Endothelial cell of umbilical vein (primary cell): Measurements from ENCODE around the gene SLC2A2. TPM values are rescaled to one million over a fixed set of nuclear protein-coding genes. Genes with fewer than 3 reads are reported as not detected.

ENCODE experiments used
- Bru-seq: library from RNA; stranded (reverse); fragments of 400-500 nt; gene quantifications from one replicate; lab custom pipeline; 2021; lab: Mats Ljungman, UMichigan
- BruChase-seq, 2 experiments: library from RNA; stranded (reverse); fragments of 400-500 nt; gene quantifications; one replicate each; lab custom pipeline; 2021; lab: Mats Ljungman, UMichigan
- BruUV-seq: library from RNA; stranded (reverse); fragments of 400-500 nt; replicated peaks from 2 replicates; lab custom pipeline; 2021; lab: Mats Ljungman, UMichigan
- CTCF ChIA-PET: fragments of 300-600, 350-600 bp; sonication (Branson Sonifier 250); formaldehyde crosslinking; loops from one replicate; lab custom pipeline; 2021; ENCODE audit warnings: antibody characterized with exemption, inconsistent platforms; lab: Charles Lee
- POLR2A ChIA-PET: fragments of 300-600, 350-600 bp; sonication (Branson Sonifier 250); formaldehyde crosslinking; loops from one replicate; lab custom pipeline; 2021; ENCODE audit warnings: antibody characterized with exemption, inconsistent platforms; lab: Charles Lee
- DNase-seq: peaks from one replicate; pipeline ENCODE4 v3.0.0-alpha.2; 2011; ENCODE audit warnings: low read depth, low spot score
- FAIRE-seq: peaks from 2 replicates; lab custom pipeline; 2011; peaks lifted over from hg19 to GRCh38; lab: Jason Lieb, UNC
- H2AFZ ChIP-seq: 2 replicates; pipeline ENCODE4 v1.6.0; 2012; ENCODE audit warnings: low read depth, low read length, control low read depth, inconsistent platforms
- H3K27ac ChIP-seq: 2 replicates; pipeline ENCODE4 v1.5.1; 2011; ENCODE audit warnings: low read depth, mild to moderate bottlenecking, control low read depth, low read length, moderate library complexity; ENCODE audit not compliant: insufficient read depth
- H3K27me3 ChIP-seq, 2 experiments: 2 replicates each; pipeline versions ENCODE4 v1.6.0 to v1.6.1; 2011; ENCODE audit warnings: low read length in 2 of 2, mixed read lengths in 1 of 2; ENCODE audit not compliant: control insufficient read depth in 2 of 2, insufficient read depth in 2 of 2
- H3K36me3 ChIP-seq, 2 experiments: 2 replicates in 1 of 2; 3 replicates in 1 of 2; pipeline ENCODE4 v1.5.1; 2011; ENCODE audit warnings: low read length in 2 of 2, mild to moderate bottlenecking in 1 of 2, moderate library complexity in 1 of 2; ENCODE audit not compliant: control insufficient read depth in 2 of 2, insufficient read depth in 2 of 2; ENCODE audit errors: extremely low read depth in 1 of 2
- H3K4me1 ChIP-seq: 3 replicates; pipeline ENCODE4 v1.5.1; 2011; ENCODE audit warnings: mild to moderate bottlenecking, low read length; ENCODE audit not compliant: control insufficient read depth, insufficient read depth; ENCODE audit errors: extremely low read depth
- H3K4me2 ChIP-seq: 2 replicates; pipeline ENCODE4 v1.6.1; 2011; ENCODE audit warnings: low read length, control low read depth, mixed read lengths; ENCODE audit not compliant: insufficient read depth
- H3K4me3 ChIP-seq, 3 experiments: fragments of 200-600 bp in 1 of 3; sonication (generic), shearing (Covaris generic) in 1 of 3; replicated peaks in 1 of 3; 2 replicates each; pipeline ENCODE4 v1.5.1; 2011 to 2016; ENCODE audit warnings: control low read depth in 3 of 3, low read length in 3 of 3, mild to moderate bottlenecking in 2 of 3, inconsistent platforms in 1 of 3, low read depth in 1 of 3, moderate library complexity in 1 of 3; ENCODE audit not compliant: insufficient read depth in 1 of 3
- H3K79me2 ChIP-seq: 2 replicates; pipeline ENCODE4 v1.6.0; 2012; ENCODE audit warnings: low read length, inconsistent platforms; ENCODE audit not compliant: control insufficient read depth, insufficient read depth
- H3K9ac ChIP-seq: replicated peaks from 2 replicates; pipeline ENCODE3; 2011; ENCODE audit warnings: low read length, control low read depth; ENCODE audit not compliant: insufficient read depth; ENCODE audit errors: extremely low read depth
- H3K9me1 ChIP-seq: replicated peaks from 3 replicates; pipeline ENCODE4 v1.6.0; 2011; ENCODE audit warnings: mild to moderate bottlenecking, low read length; ENCODE audit not compliant: control insufficient read depth, insufficient read depth; ENCODE audit errors: extremely low read depth
- H3K9me3 ChIP-seq: replicated peaks from 2 replicates; pipeline ENCODE4 v1.5.1; 2012; ENCODE audit warnings: low read length, inconsistent platforms; ENCODE audit not compliant: control insufficient read depth, insufficient read depth
- H4K20me1 ChIP-seq: replicated peaks from 2 replicates; pipeline ENCODE3; 2011; ENCODE audit warnings: mild to moderate bottlenecking, low read length; ENCODE audit not compliant: control insufficient read depth, insufficient read depth; ENCODE audit errors: extremely low read depth
- CTCF ChIP-seq, 2 donors: IDR thresholded peaks; 1 replicate in 1 of 2; 2 replicates in 1 of 2; pipeline ENCODE4 v1.5.1; 2011; ENCODE audit warnings: low read length in 2 of 2, mild to moderate bottlenecking in 2 of 2, moderate library complexity in 2 of 2, control low read depth in 1 of 2, inconsistent platforms in 1 of 2, low read depth in 1 of 2; ENCODE audit not compliant: insufficient read depth in 1 of 2; ENCODE audit errors: extremely low read depth in 1 of 2
- EZH2 ChIP-seq: IDR thresholded peaks from 2 replicates; pipeline ENCODE4 v1.6.1; 2012; ENCODE audit warnings: borderline replicate concordance, low read depth, mild to moderate bottlenecking, moderate library complexity, low read length, inconsistent platforms; ENCODE audit not compliant: severe bottlenecking
- FOS ChIP-seq: IDR thresholded peaks from 2 replicates; pipeline ENCODE4 v1.6.1; 2011; ENCODE audit warnings: mild to moderate bottlenecking, low read length, moderate library complexity, borderline replicate concordance; ENCODE audit not compliant: insufficient read depth
- GATA2 ChIP-seq: IDR thresholded peaks from 2 replicates; pipeline ENCODE4 v1.7.0; 2011; ENCODE audit warnings: low read depth, mild to moderate bottlenecking, moderate library complexity, mixed read lengths, low read length; ENCODE audit not compliant: insufficient read length, insufficient read depth
- JUN ChIP-seq: IDR thresholded peaks from 2 replicates; pipeline ENCODE4 v1.6.1; 2011; ENCODE audit warnings: borderline replicate concordance, low read depth; ENCODE audit not compliant: insufficient read length, insufficient read depth
- MAX ChIP-seq: IDR thresholded peaks from 2 replicates; pipeline ENCODE4 v1.6.1; 2011; ENCODE audit not compliant: insufficient read depth, insufficient read length
- MYC ChIP-seq: IDR thresholded peaks from one replicate; pipeline ENCODE4 v1.6.1; 2011; ENCODE audit warnings: mild to moderate bottlenecking, low read depth, low read length
- POLR2A ChIP-seq: IDR thresholded peaks from 2 replicates; pipeline ENCODE4 v1.6.1; 2012; ENCODE audit warnings: low read depth, mild to moderate bottlenecking, control low read depth, low read length
- POLR2AphosphoS5 ChIP-seq: IDR thresholded peaks from 2 replicates; pipeline ENCODE4 v1.6.1; 2012; ENCODE audit warnings: low read depth, mild to moderate bottlenecking, control low read depth, low read length, moderate library complexity; ENCODE audit not compliant: insufficient read depth
- dilution Hi-C: fragments of 300-500 bp; cut with MboI; formaldehyde crosslinking; loops from one replicate; pipeline ENCODE4 v1.15.0; 2019; ENCODE audit warnings: low sequenced_read_pairs; ENCODE audit not compliant: extremely low pct_ligation_motif_present
- intact Hi-C: fragments of 100-400 bp; cut with micrococcal nuclease; formaldehyde crosslinking; loops from one replicate; pipeline ENCODE4 v1.10.0; 2022
- long read RNA-seq: library from polyadenylated mRNA; stranded (forward); transcript quantifications from one replicate; pipeline ENCODE4 v2.0.0, GENCODE V29; 2021
- polyA minus RNA-seq, 3 experiments: library from RNA; depleted of rRNA, polyadenylated mRNA; stranded (reverse); fragments of >200 nt; gene quantifications; 1 replicate in 1 of 3; 2 replicates in 2 of 3; pipeline ENCODE4 v1.2.3, GENCODE V29; 2011
- polyA plus RNA-seq, 4 experiments: library from polyadenylated mRNA; depleted of rRNA in 3 of 4; stranded (reverse) in 3 of 4; unstranded in 1 of 4; fragments of >200 nt; gene quantifications; 2 replicates each; pipeline versions ENCODE4 v1.2.1 to v1.2.3, GENCODE V29; 2011 to 2012; ENCODE audit warnings: missing spikeins in 1 of 4
- total RNA-seq: library from RNA; stranded (reverse); gene quantifications from 2 replicates; pipeline ENCODE4 v1.2.3, GENCODE V29; 2021

The SLC2A2 gene
- not detected in 2 replicates for total RNA-seq
- polyA plus RNA-seq = not detected in 2 replicates
- polyA plus RNA-seq (2011; cell fraction: cytosol; rRNA removed) = not detected in 2 replicates
- polyA plus RNA-seq (2011; cell fraction: nucleus; rRNA removed) = not detected in 2 replicates
- polyA plus RNA-seq (2012) = not detected in 2 replicates
- polyA minus RNA-seq = not detected in 2 replicates
- polyA minus RNA-seq (2011; cell fraction: cytosol; rRNA and poly(A)+ RNA removed) = not detected
- polyA minus RNA-seq (2011; cell fraction: nucleus; rRNA and poly(A)+ RNA removed) = not detected in 2 replicates
- not detected for Bru-seq, nascent RNA
- BruChase-seq, experiment 1, labeled RNA remaining after a 6-hour chase = not detected
- BruChase-seq, experiment 2, labeled RNA remaining after a 2-hour chase = not detected
- long read RNA-seq = 0 reads

GRCh38 chr3:171026597-171027293 is at the start of gene SLC2A2:
Gene SLC2A2, minus strand, starts transcription at chr3:171026720. Its CDS starts 50 bp downstream, at chr3:171026670.
- Histone ChIP-seq H3K36me3 (no peaks in the 10 kb centered on the region), H3K27ac (no peak within 1 kb of the TSS), H2AFZ (no peak within 1 kb of the TSS), H3K9me1 (no peaks in the 10 kb centered on the region), H3K4me2 (no peak within 1 kb of the TSS), H3K4me1 (peaks cover 6% of the 10 kb centered on the region), H3K27me3 (peaks cover 2 to 7% of the 10 kb centered on the region in 2 experiments), H3K9me3 (no peaks in the 10 kb centered on the region), H3K79me2 (no peaks in the 10 kb centered on the region), H4K20me1 (no peaks in the 10 kb centered on the region), H3K4me3 (no peak within 1 kb of the TSS), H3K9ac (no peak within 1 kb of the TSS)
- dilution Hi-C loops (no loop called here), intact Hi-C loops (no loop called here)
- FAIRE-seq (no peak), DNase-seq (no peak)
- no TSS peak for BruUV-seq
- POLR2A ChIA-PET = no interaction called here
- no peak for TF ChIP-seq GATA2
- no peak for TF ChIP-seq FOS
- TF ChIP-seq JUN = no peak
- TF ChIP-seq MAX = no peak
- TF ChIP-seq POLR2A = no peak
- no peak for TF ChIP-seq EZH2
- TF ChIP-seq POLR2AphosphoS5 = no peak
- TF ChIP-seq CTCF (IDR thresholded peaks at IDR 0.05; ENCODE audit: extremely low read depth in 1 of 2, insufficient read depth in 1 of 2, low read depth in 1 of 2, low read length in 2 of 2) = no peak
- no peak for TF ChIP-seq MYC
- CTCF ChIA-PET = interaction anchor here (0.6 to 1.6 kb wide), 4 partner anchors 8 to 23 kb away, joined by 3 to 6 read pairs (median 3); no protein-coding TSS in a partner anchor
